ENCODE data around the gene OR10H4. TPM values are rescaled to one million over a fixed set of nuclear protein-coding genes. Genes with fewer than 3 reads are reported as not detected.
"Not testable (repeated sequence)": the region's sequence is repeated elsewhere in the genome, so short reads cannot be mapped to it uniquely, and the experiment has no call there.

OR10H4 gene
- total RNA-seq, 4 donors from 2014 or later = not detected

DNA sequence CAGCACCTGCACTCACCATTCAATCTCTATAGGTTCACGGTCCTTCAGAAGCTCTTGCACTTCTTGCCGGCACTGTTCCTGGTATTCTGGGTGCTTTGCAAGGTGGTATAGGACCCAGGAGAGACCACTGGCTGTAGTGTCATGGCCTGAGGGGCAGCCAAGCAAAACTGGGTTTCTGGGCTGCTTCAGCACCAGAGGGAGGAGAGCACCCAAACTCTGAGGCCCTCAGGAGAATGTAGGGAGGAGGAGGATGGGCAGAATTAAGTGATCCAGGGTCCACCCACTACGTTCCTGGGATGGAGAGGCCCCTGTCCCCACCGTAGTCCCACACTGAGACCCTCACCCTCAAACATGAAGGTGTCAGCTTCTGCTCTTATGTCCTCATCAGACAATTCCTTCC, 26.8 kb upstream of the OR10H4 start:
- Histone ChIP-seq H3K27me3 (no peaks in the 10 kb centered on the region), H3K4me1 (no peaks in the 10 kb centered on the region), H3K9me3 (no peaks in the 10 kb centered on the region), H3K36me3 (no peaks in the 10 kb centered on the region), H3K27ac (no peak overlapping the region), H3K4me3 (no peak overlapping the region)
- DNase-seq = no peak
- no peak for TF ChIP-seq POLR2A (IDR thresholded peaks at IDR 0.05)
- TF ChIP-seq, protein P1, sequence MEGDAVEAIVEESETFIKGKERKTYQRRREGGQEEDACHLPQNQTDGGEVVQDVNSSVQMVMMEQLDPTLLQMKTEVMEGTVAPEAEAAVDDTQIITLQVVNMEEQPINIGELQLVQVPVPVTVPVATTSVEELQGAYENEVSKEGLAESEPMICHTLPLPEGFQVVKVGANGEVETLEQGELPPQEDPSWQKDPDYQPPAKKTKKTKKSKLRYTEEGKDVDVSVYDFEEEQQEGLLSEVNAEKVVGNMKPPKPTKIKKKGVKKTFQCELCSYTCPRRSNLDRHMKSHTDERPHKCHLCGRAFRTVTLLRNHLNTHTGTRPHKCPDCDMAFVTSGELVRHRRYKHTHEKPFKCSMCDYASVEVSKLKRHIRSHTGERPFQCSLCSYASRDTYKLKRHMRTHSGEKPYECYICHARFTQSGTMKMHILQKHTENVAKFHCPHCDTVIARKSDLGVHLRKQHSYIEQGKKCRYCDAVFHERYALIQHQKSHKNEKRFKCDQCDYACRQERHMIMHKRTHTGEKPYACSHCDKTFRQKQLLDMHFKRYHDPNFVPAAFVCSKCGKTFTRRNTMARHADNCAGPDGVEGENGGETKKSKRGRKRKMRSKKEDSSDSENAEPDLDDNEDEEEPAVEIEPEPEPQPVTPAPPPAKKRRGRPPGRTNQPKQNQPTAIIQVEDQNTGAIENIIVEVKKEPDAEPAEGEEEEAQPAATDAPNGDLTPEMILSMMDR (IDR thresholded peaks at IDR 0.05) = no peak
- intact Hi-C loops (cut with DNase I; ENCODE audit: low total_unique reads) = no loop called here

DNA sequence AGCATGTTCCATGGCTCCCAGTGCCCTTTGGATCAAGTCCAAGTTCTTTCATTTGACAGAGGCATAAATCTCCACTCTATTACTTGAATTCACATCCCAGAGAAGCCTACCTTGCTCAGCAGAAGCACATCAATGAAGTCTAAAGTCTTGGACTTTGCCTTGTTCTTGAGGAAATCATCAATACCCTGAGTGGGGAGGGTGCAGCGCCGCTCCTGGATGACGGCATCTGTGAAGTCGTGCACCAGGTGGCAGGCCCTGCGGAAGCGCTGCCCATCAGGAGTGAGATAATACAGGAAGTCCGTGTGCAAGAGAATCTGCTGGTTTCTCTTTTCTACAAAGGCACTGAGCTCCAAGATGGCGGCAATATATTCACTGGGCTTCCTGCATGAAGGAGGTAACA, 25.1 kb upstream of the OR10H4 start:
- Histone ChIP-seq H3K27me3 (peaks cover 0 to 4% of the 10 kb centered on the region in 2 donors), H3K36me3 (no peaks in the 10 kb centered on the region), H3K4me3 (no peak overlapping the region), H3K9me3 (no peaks in the 10 kb centered on the region), H3K27ac (no peak overlapping the region), H3K4me1 (no peaks in the 10 kb centered on the region)
- no peak for TF ChIP-seq POLR2A (IDR thresholded peaks at IDR 0.05)
- TF ChIP-seq, protein P1 (IDR thresholded peaks at IDR 0.05) = no peak
- intact Hi-C loops (cut with DNase I; ENCODE audit: low total_unique reads) = no loop called here
- no peak for DNase-seq

- intact Hi-C loops (cut with DNase I; ENCODE audit: low total_unique reads) = no loop called here
- Histone ChIP-seq H3K27me3 (peaks cover 0 to 23% of the 10 kb centered on the region in 2 donors), H3K9me3 (no peaks in the 10 kb centered on the region), H3K4me1 (no peaks in the 10 kb centered on the region), H3K4me3 (no peak overlapping the region), H3K27ac (no peak overlapping the region), H3K36me3 (no peaks in the 10 kb centered on the region)
- no peak for DNase-seq
- TF ChIP-seq POLR2A (IDR thresholded peaks at IDR 0.05) = no peak
- TF ChIP-seq, protein P1 (IDR thresholded peaks at IDR 0.05) = no peak
These were observed 22.3 kb upstream of the OR10H4 start for GRCh38 chr19:15926484-15926883.

GRCh38 chr19:15928321-15928720, 20.5 kb upstream of the OR10H4 start:
- no peak for DNase-seq
- H3K36me3 ChIP-seq = no peaks in the 10 kb centered on the region
- H3K27ac ChIP-seq = no peak overlapping the region
- peaks cover 0 to 23% of the 10 kb centered on the region in 2 donors for H3K27me3 ChIP-seq
- no peaks in the 10 kb centered on the region for H3K4me1 ChIP-seq
- no peak overlapping the region for H3K4me3 ChIP-seq
- no peaks in the 10 kb centered on the region for H3K9me3 ChIP-seq
- intact Hi-C loops (cut with DNase I; ENCODE audit: low total_unique reads) = no loop called here
- TF ChIP-seq, protein P1 (IDR thresholded peaks at IDR 0.05) = no peak
- TF ChIP-seq POLR2A (IDR thresholded peaks at IDR 0.05) = no peak

DNA sequence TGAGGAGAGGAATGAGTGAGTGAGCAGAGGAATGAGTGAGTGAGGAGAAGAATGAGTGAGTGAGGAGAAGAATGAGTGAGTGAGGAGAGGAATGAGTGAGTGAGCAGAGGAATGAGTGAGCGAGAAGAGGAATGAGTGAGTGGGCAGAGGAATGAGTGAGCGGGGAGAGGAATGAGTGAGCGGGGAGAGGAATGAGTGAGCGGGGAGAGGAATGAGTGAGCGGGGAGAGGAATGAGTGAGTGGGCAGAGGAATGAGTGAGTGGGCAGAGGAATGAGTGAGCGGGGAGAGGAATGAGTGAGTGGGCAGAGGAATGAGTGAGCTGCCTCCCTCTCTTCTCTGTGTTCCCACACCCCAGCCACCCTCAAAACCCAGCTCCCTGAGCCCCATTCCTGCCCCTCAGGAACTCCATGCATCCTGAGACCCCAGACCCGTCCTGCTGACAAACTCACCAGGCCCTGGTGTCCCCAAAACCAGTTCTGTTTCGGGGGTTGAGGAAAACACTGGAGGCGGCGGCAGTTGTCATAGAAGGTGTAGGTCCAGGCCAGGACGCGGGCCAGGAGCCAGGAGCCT, 15.0 kb upstream of the OR10H4 start:
- H3K4me1 ChIP-seq; DNase-seq; H3K36me3 ChIP-seq; H3K4me3 ChIP-seq; H3K9me3 ChIP-seq; H3K27ac ChIP-seq; intact Hi-C loops (cut with DNase I; ENCODE audit: low total_unique reads): not testable (repeated sequence)
- peaks cover 0 to 17% of the 10 kb centered on the region in 2 donors for H3K27me3 ChIP-seq
